Naive thymus-derived CD4-positive, alpha-beta T cell (primary cell): Measurements from ENCODE around the gene WWC2. TPM values are rescaled to one million over a fixed set of nuclear protein-coding genes. Genes with fewer than 3 reads are reported as not detected.

ENCODE experiments used
- ATAC-seq: fragments of 150-1000 bp; cut with Tn5 transposase; 2 replicates; pipeline ENCODE4 v1.10.0; 2021; ENCODE audit warnings: mild to moderate bottlenecking, moderate library complexity
- CTCF ChIA-PET: fragments of 350-600 bp; sonication (Branson Sonifier 250); formaldehyde crosslinking; loops from one replicate; lab custom pipeline; 2021; ENCODE audit warnings: antibody characterized with exemption; lab: Charles Lee
- POLR2A ChIA-PET: fragments of 350-600 bp; sonication (Branson Sonifier 250); formaldehyde crosslinking; loops from one replicate; lab custom pipeline; 2021; ENCODE audit warnings: antibody characterized with exemption, inconsistent platforms; lab: Charles Lee
- DNase-seq, 9 donors: peaks; one replicate each; pipeline versions ENCODE4 v3.0.0 to v3.0.0-alpha.2; 2020 to 2022; ENCODE audit warnings: mixed read lengths in 1 of 9
- H3K27ac ChIP-seq: one replicate; pipeline ENCODE4 v1.7.0; 2013; ENCODE audit warnings: mild to moderate bottlenecking, low read depth, low read length, moderate library complexity
- H3K27me3 ChIP-seq, 2 donors: one replicate each; pipeline ENCODE4 v1.7.0; 2013; ENCODE audit warnings: low read length in 2 of 2, mild to moderate bottlenecking in 2 of 2, moderate library complexity in 2 of 2; ENCODE audit not compliant: control insufficient read depth in 2 of 2, insufficient read depth in 2 of 2
- H3K36me3 ChIP-seq, 3 experiments: 1 replicate in 2 of 3; 2 replicates in 1 of 3; pipeline ENCODE4 v1.7.0; 2013; ENCODE audit warnings: low read length in 3 of 3, mild to moderate bottlenecking in 3 of 3, moderate library complexity in 1 of 3; ENCODE audit not compliant: insufficient read depth in 3 of 3, control insufficient read depth in 2 of 3
- H3K4me1 ChIP-seq, 2 donors: one replicate each; pipeline ENCODE4 v1.7.0; 2013; ENCODE audit warnings: low read length in 2 of 2, mild to moderate bottlenecking in 2 of 2, moderate library complexity in 1 of 2; ENCODE audit not compliant: control insufficient read depth in 2 of 2, insufficient read depth in 2 of 2
- H3K4me3 ChIP-seq: 2 replicates; pipeline ENCODE4 v1.7.0; 2013; ENCODE audit warnings: mild to moderate bottlenecking, low read length
- H3K9me3 ChIP-seq, 3 experiments: 1 replicate in 2 of 3; 2 replicates in 1 of 3; pipeline ENCODE4 v1.7.0; 2013; ENCODE audit warnings: low read length in 3 of 3; ENCODE audit not compliant: control insufficient read depth in 2 of 3
- H3K27ac Mint-ChIP-seq, 9 donors: one replicate each; pipeline ENCODE4 v1.8.0; 2020 to 2022; ENCODE audit warnings: mixed read lengths in 9 of 9, mild to moderate bottlenecking in 8 of 9, moderate library complexity in 5 of 9, inconsistent platforms in 2 of 9
- H3K27me3 Mint-ChIP-seq, 5 donors: one replicate each; pipeline ENCODE4 v1.8.0; 2021 to 2022; ENCODE audit warnings: mixed read lengths in 5 of 5, mild to moderate bottlenecking in 1 of 5
- H3K36me3 Mint-ChIP-seq, 5 donors: one replicate each; pipeline ENCODE4 v1.8.0; 2020 to 2022; ENCODE audit warnings: mixed read lengths in 5 of 5, mild to moderate bottlenecking in 3 of 5, inconsistent platforms in 1 of 5
- H3K4me1 Mint-ChIP-seq, 7 donors: one replicate each; pipeline ENCODE4 v1.8.0; 2020 to 2022; ENCODE audit warnings: mixed read lengths in 7 of 7, mild to moderate bottlenecking in 3 of 7, inconsistent platforms in 1 of 7
- H3K4me3 Mint-ChIP-seq, 10 donors: one replicate each; pipeline ENCODE4 v1.8.0; 2020 to 2022; ENCODE audit warnings: mild to moderate bottlenecking in 10 of 10, mixed read lengths in 10 of 10, moderate library complexity in 6 of 10, inconsistent platforms in 2 of 10
- H3K9me3 Mint-ChIP-seq, 11 donors: one replicate each; pipeline ENCODE4 v1.8.0; 2020 to 2022; ENCODE audit warnings: mixed read lengths in 11 of 11, mild to moderate bottlenecking in 4 of 11, inconsistent platforms in 1 of 11, moderate library complexity in 1 of 11
- intact Hi-C, 2 donors: fragments of 100-400 bp; cut with micrococcal nuclease; formaldehyde crosslinking; loops; one replicate each; pipeline ENCODE4 v1.15.1; 2023
- polyA plus RNA-seq, 2 donors: library from polyadenylated mRNA; unstranded; fragments of 300-500 nt; fragmentation: Illumina TruSeq; gene quantifications; one replicate each; pipeline ENCODE4 v1.2.3, GENCODE V29; 2021
- total RNA-seq, 6 experiments: library from RNA in 5 of 6; stranded (reverse) in 5 of 6; gene quantifications; 1 replicate in 5 of 6; 2 replicates in 1 of 6; pipeline ENCODE4 v1.2.3 and lab custom pipeline; 2021 to 2026

WWC2 gene
- total and polyA plus RNA-seq, 7 experiments from 2014 or later = 0.07 to 13.8 (median 9.9) TPM

DNA sequence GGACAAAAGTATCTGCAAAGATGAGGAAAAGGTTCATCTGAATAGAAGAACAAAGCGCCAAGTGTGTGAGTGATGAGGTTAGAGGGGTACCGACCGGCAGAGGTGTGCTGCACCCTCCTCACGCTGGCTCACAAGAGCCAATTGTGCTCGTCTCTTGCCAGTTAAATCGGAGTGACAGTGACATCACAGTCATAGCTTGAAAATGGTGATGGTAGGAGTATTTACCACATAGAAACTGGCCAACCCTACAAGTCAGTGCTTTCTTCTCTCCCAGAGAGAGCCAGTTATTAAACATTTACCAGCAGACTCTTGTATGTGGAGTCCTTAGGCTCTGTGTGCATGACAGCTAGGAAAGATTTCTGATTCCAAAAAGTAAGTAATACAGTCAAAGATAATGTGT lies 188.6 kb downstream of the WWC2 start:
- H3K4me3 Mint-ChIP-seq = no peak overlapping the region
- POLR2A ChIA-PET = no interaction called here
- Histone ChIP-seq H3K4me1 (no peaks in the 10 kb centered on the region), H3K4me3 (no peak overlapping the region), H3K36me3 (no peaks in the 10 kb centered on the region), H3K27me3 (no peaks in the 10 kb centered on the region), H3K27ac (no peak overlapping the region), H3K9me3 (no peaks in the 10 kb centered on the region)
- no peak overlapping the region for H3K27ac Mint-ChIP-seq
- no peaks in the 10 kb centered on the region for H3K27me3 Mint-ChIP-seq
- peaks cover 0 to 43% (median 13%) of the 10 kb centered on the region in 5 donors for H3K36me3 Mint-ChIP-seq
- intact Hi-C loops = no loop called here
- CTCF ChIA-PET = no interaction called here
- no peak for DNase-seq
- no peak for ATAC-seq
- H3K9me3 Mint-ChIP-seq = no peaks in the 10 kb centered on the region
- H3K4me1 Mint-ChIP-seq = no peaks in the 10 kb centered on the region

- Histone ChIP-seq H3K27ac (no peak overlapping the region), H3K9me3 (no peaks in the 10 kb centered on the region), H3K4me3 (no peak overlapping the region), H3K36me3 (no peaks in the 10 kb centered on the region), H3K4me1 (no peaks in the 10 kb centered on the region), H3K27me3 (no peaks in the 10 kb centered on the region)
- Mint-ChIP-seq H3K27ac (peak overlapping the region in 1 of 9 donors; percentile 23), H3K36me3 (peaks cover 0 to 40% (median 13%) of the 10 kb centered on the region in 5 donors), H3K4me1 (no peaks in the 10 kb centered on the region), H3K9me3 (no peaks in the 10 kb centered on the region), H3K4me3 (no peak overlapping the region), H3K27me3 (no peaks in the 10 kb centered on the region)
- no peak for DNase-seq
- POLR2A ChIA-PET = no interaction called here
- CTCF ChIA-PET = interaction anchor here (0.7 kb wide), 1 partner anchor 26 kb away, joined by 4 read pairs; no protein-coding TSS in a partner anchor
- intact Hi-C loops = no loop called here
- ATAC-seq = no peak
Observed at GRCh38 chr4:183288955-183289354, 189.9 kb downstream of the WWC2 start.

DNA sequence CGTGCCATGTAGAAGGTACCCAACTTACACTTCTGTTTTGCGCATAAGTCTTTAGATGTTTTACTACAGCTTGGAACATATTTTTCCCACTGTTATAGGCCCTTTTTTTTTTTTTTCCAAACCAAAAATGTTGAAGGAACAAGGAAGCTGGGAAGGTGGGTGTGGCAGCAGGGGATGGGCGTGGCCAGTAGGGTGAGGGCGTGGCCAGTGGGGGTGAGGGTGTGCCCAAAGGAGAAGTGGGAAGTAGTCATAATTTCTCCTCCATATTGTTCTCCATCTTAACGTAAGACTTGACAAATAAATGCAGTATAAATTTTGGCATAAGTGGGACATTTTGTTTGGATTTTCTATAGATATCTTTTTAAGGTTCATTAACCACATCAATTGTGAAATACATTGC lies 190.6 kb downstream of the WWC2 start:
- H3K27me3 ChIP-seq = no peaks in the 10 kb centered on the region
- Mint-ChIP-seq H3K27ac (no peak overlapping the region), H3K27me3 (no peaks in the 10 kb centered on the region), H3K4me3 (no peak overlapping the region), H3K4me1 (no peaks in the 10 kb centered on the region), H3K36me3 (peaks cover 0 to 33% (median 9%) of the 10 kb centered on the region in 5 donors), H3K9me3 (no peaks in the 10 kb centered on the region)
- H3K4me3 ChIP-seq = no peak overlapping the region
- H3K27ac ChIP-seq = no peak overlapping the region
- no peaks in the 10 kb centered on the region for H3K4me1 ChIP-seq
- H3K36me3 ChIP-seq = no peaks in the 10 kb centered on the region
- DNase-seq (no peak), ATAC-seq (no peak)
- ChIA-PET CTCF (interaction anchor here (0.7 kb wide), 1 partner anchor 27 kb away, joined by 4 read pairs; no protein-coding TSS in a partner anchor), POLR2A (no interaction called here)
- H3K9me3 ChIP-seq = no peaks in the 10 kb centered on the region
- intact Hi-C loops = no loop called here

DNA sequence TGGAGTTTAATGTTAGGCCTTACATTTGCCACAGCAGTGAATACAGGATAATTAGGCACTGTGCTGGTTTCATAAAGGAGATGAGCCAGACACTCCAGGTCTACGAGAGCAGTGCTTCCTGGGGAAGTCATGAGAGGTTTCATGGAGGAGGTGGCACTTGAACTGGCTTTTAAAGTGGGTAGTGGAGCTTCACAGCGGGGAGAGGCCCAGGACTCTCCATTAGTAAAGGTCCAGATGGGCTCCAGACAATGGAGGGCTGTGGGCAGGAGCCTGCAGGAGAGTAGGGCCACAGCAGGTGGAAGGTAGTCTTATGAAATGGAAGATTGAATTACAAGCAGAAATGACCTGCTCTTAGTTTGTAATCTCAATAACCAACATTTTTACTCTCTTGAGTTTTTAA lies 192.0 kb downstream of the WWC2 start:
- intact Hi-C loops = no loop called here
- no peaks in the 10 kb centered on the region for H3K27me3 Mint-ChIP-seq
- CTCF ChIA-PET = no interaction called here

DNA sequence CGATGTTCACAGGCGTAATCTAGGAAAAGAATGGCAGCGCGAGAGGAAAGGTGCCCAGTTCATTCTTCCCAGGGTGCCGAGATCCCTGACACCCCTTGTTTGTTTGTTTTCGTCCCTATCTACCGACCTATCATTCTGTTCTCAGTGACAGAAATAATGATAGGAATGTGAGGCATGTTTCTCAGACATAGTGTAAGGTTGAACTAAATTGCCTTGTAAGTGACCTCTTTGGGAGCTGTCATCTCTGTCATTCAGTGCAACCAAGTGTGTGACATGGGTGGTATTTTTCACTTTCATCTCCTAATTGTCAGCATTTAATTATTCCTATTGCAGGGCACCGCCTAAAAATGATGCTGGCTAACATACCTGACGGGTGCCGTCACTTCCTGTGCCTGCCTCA lies 196.7 kb downstream of the WWC2 start:
- no peaks in the 10 kb centered on the region for H3K4me1 Mint-ChIP-seq
- no peak for ATAC-seq
- H3K4me3 ChIP-seq = no peak overlapping the region
- ChIA-PET POLR2A (no interaction called here), CTCF (no interaction called here)
- no peaks in the 10 kb centered on the region for H3K4me1 ChIP-seq
- intact Hi-C loops = no loop called here
- H3K36me3 ChIP-seq = no peaks in the 10 kb centered on the region
- no peaks in the 10 kb centered on the region for H3K9me3 Mint-ChIP-seq
- H3K27ac ChIP-seq = no peak overlapping the region
- peaks cover 0 to 30% (median 5%) of the 10 kb centered on the region in 5 donors for H3K36me3 Mint-ChIP-seq
- no peak overlapping the region for H3K27ac Mint-ChIP-seq
- H3K27me3 ChIP-seq = no peaks in the 10 kb centered on the region
- H3K4me3 Mint-ChIP-seq = no peak overlapping the region
- no peak for DNase-seq
- H3K27me3 Mint-ChIP-seq = no peaks in the 10 kb centered on the region
- H3K9me3 ChIP-seq = no peaks in the 10 kb centered on the region

More for the DNA sequence above, 192.0 kb downstream of the WWC2 start:
- Histone ChIP-seq H3K4me3 (no peak overlapping the region), H3K27ac (no peak overlapping the region), H3K36me3 (no peaks in the 10 kb centered on the region), H3K9me3 (no peaks in the 10 kb centered on the region), H3K27me3 (no peaks in the 10 kb centered on the region), H3K4me1 (no peaks in the 10 kb centered on the region)
- H3K4me3 Mint-ChIP-seq = no peak overlapping the region
- no peak overlapping the region for H3K27ac Mint-ChIP-seq
- DNase-seq (no peak), ATAC-seq (no peak)
- POLR2A ChIA-PET = interaction anchor here (0.9 kb wide), 1 partner anchor 10 kb away, joined by 3 read pairs; no protein-coding TSS in a partner anchor
- H3K4me1 Mint-ChIP-seq = no peaks in the 10 kb centered on the region
- H3K36me3 Mint-ChIP-seq = peaks cover 0 to 31% (median 7%) of the 10 kb centered on the region in 5 donors
- no peaks in the 10 kb centered on the region for H3K9me3 Mint-ChIP-seq

- ChIA-PET CTCF (no interaction called here), POLR2A (interaction anchor here (0.7 kb wide), 1 partner anchor 1661 kb away, joined by 3 read pairs; no protein-coding TSS in a partner anchor)
- no peak overlapping the region for H3K4me3 ChIP-seq
- H3K4me1 ChIP-seq = no peaks in the 10 kb centered on the region
- H3K27ac ChIP-seq = no peak overlapping the region
- no peaks in the 10 kb centered on the region for H3K9me3 ChIP-seq
- DNase-seq (no peak), ATAC-seq (no peak)
- Mint-ChIP-seq H3K27me3 (no peaks in the 10 kb centered on the region), H3K4me3 (no peak overlapping the region), H3K27ac (no peak overlapping the region), H3K4me1 (no peaks in the 10 kb centered on the region), H3K36me3 (peaks cover 0 to 26% (median 0%) of the 10 kb centered on the region in 5 donors), H3K9me3 (no peaks in the 10 kb centered on the region)
- H3K27me3 ChIP-seq = no peaks in the 10 kb centered on the region
- no peaks in the 10 kb centered on the region for H3K36me3 ChIP-seq
- intact Hi-C loops = no loop called here
Observed at GRCh38 chr4:183297675-183298074, 198.6 kb downstream of the WWC2 start.

DNA sequence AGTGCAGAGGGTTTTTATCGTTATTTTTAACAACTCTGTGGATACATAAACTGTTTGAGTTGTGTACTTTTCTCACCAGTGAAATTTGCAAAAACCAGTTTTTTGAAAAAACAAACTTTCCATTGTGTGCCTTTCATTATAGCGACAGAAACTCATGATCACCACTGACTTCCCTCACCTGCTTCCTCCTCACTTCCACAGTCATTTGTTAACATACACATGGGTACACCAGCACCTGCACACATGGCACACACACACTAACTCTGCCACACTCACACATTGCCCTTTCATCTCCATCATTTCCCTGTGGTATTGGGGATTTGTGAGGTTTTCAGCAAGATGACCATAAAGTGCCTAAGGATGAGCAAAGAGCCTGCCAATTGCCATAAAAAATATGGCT lies 200.4 kb downstream of the WWC2 start:
- Histone ChIP-seq H3K36me3 (no peaks in the 10 kb centered on the region), H3K4me3 (no peak overlapping the region), H3K4me1 (no peaks in the 10 kb centered on the region), H3K9me3 (no peaks in the 10 kb centered on the region), H3K27me3 (no peaks in the 10 kb centered on the region), H3K27ac (no peak overlapping the region)
- H3K27me3 Mint-ChIP-seq = no peaks in the 10 kb centered on the region
- DNase-seq = no peak
- H3K27ac Mint-ChIP-seq = no peak overlapping the region
- ChIA-PET POLR2A (no interaction called here), CTCF (no interaction called here)
- peaks cover 0 to 21% (median 0%) of the 10 kb centered on the region in 5 donors for H3K36me3 Mint-ChIP-seq
- H3K4me1 Mint-ChIP-seq = no peaks in the 10 kb centered on the region
- H3K9me3 Mint-ChIP-seq = no peaks in the 10 kb centered on the region
- no peak for ATAC-seq
- H3K4me3 Mint-ChIP-seq = no peak overlapping the region
- intact Hi-C loops = no loop called here
